Suppressor macrophage treated with lipopolysaccharide for 4 hours (primary cell): ENCODE data around the gene CARS2.
"Not testable (repeated sequence)": the region's sequence is repeated elsewhere in the genome, so short reads cannot be mapped to it uniquely, and the experiment has no call there.

Experiments
- DNase-seq: peaks from one replicate; pipeline ENCODE4 v3.0.0-alpha.2; 2020

The CARS2 gene

GRCh38 chr13:110680852-110681251, 25.1 kb downstream of the CARS2 start:
- no peak for DNase-seq

GRCh38 chr13:110677731-110678545, 28.0 kb downstream of the CARS2 start:
- no peak for DNase-seq

- DNase-seq, result peak; percentile 54
Observed at GRCh38 chr13:110676595-110677587, 29.0 kb downstream of the CARS2 start.

GRCh38 chr13:110669814-110670213, 36.1 kb downstream of the CARS2 start:
- DNase-seq, result not testable (repeated sequence)

GRCh38 chr13:110669036-110669435, 36.9 kb downstream of the CARS2 start:
- no peak for DNase-seq

GRCh38 chr13:110666255-110666533, 39.7 kb downstream of the CARS2 start:
- no peak for DNase-seq

GRCh38 chr13:110665491-110666254, 40.2 kb downstream of the CARS2 start:
- DNase-seq, result peak; percentile 81

- DNase-seq, result peak; percentile 16
Observed at GRCh38 chr13:110664673-110665072, 41.2 kb downstream of the CARS2 start.

- peak; percentile 72 for DNase-seq
Observed at GRCh38 chr13:110664041-110664440, 41.9 kb downstream of the CARS2 start.

GRCh38 chr13:110663491-110663890, 42.4 kb downstream of the CARS2 start:
- DNase-seq, result no peak

- DNase-seq, result no peak
Observed at GRCh38 chr13:110662777-110663443, 43.0 kb downstream of the CARS2 start.

GRCh38 chr13:110662091-110662490, 43.8 kb downstream of the CARS2 start:
- no peak for DNase-seq

- DNase-seq, result no peak
Observed at GRCh38 chr13:110661256-110661655, 44.7 kb downstream of the CARS2 start.

GRCh38 chr13:110658218-110658911, 47.6 kb downstream of the CARS2 start:
- DNase-seq, result peak; percentile 92

- no peak for DNase-seq
Observed at GRCh38 chr13:110657196-110657595, 48.7 kb downstream of the CARS2 start.

GRCh38 chr13:110653851-110654250, 52.1 kb downstream of the CARS2 start:
- no peak for DNase-seq

GRCh38 chr13:110653271-110653670, 52.6 kb downstream of the CARS2 start:
- DNase-seq, result no peak

- no peak for DNase-seq
Observed at GRCh38 chr13:110652764-110653163, 53.2 kb downstream of the CARS2 start.

GRCh38 chr13:110652231-110652730, 53.6 kb downstream of the CARS2 start:
- DNase-seq, result no peak

GRCh38 chr13:110651726-110652230, 54.1 kb downstream of the CARS2 start:
- DNase-seq, result no peak

GRCh38 chr13:110651271-110651670, 54.6 kb downstream of the CARS2 start:
- DNase-seq, result no peak
